ENCODE results near the gene DLG1. TPM values are rescaled to one million over a fixed set of nuclear protein-coding genes. Genes with fewer than 3 reads are reported as not detected.

DLG1 gene
- total and polyA plus RNA-seq, 4 experiments from 2014 or later, result 21.4 to 92.1 (median 61.2) TPM

- H3K27ac Mint-ChIP-seq, result peak overlapping the region in 1 of 7 donors; percentile 81
- no peak for DNase-seq
- peaks cover 14% of the 10 kb centered on the region for H3K4me1 ChIP-seq (ENCODE audit: insufficient read depth, low read length)
- no peaks in the 10 kb centered on the region for H3K9me3 Mint-ChIP-seq
- intact Hi-C loops (cut with micrococcal nuclease), result no loop called here
- H3K9me3 ChIP-seq (ENCODE audit: control insufficient read depth in 1 of 2, low read length in 2 of 2), result no peaks in the 10 kb centered on the region
- no peaks in the 10 kb centered on the region for H3K27me3 ChIP-seq (ENCODE audit: insufficient read depth, low read length)
- H3K36me3 Mint-ChIP-seq, result peaks cover 3% of the 10 kb centered on the region in 2 donors
- peaks cover 24 to 57% (median 38%) of the 10 kb centered on the region in 4 donors for H3K4me1 Mint-ChIP-seq
- no peak overlapping the region for H3K4me3 ChIP-seq (ENCODE audit: low read length in 2 of 2)
- no peaks in the 10 kb centered on the region for H3K36me3 ChIP-seq (ENCODE audit: insufficient read depth, low read length)
- ChIA-PET CTCF (ENCODE audit: partially characterized antibody) (no interaction called here), POLR2A (ENCODE audit: partially characterized antibody) (interaction anchor here (1.1 kb wide), 1 partner anchor 46 kb away, joined by 3 read pairs; no protein-coding TSS in a partner anchor)
- no peaks in the 10 kb centered on the region for H3K27me3 Mint-ChIP-seq
- no peak overlapping the region for H3K27ac ChIP-seq (ENCODE audit: low read depth, low read length)
- no peak overlapping the region for H3K4me3 Mint-ChIP-seq
Measured at GRCh38 chr3:197229178-197229577, 69.2 kb downstream of the DLG1 start.

- peaks cover 27 to 53% (median 37%) of the 10 kb centered on the region in 4 donors for H3K4me1 Mint-ChIP-seq
Measured at GRCh38 chr3:197227780-197228574, 70.4 kb downstream of the DLG1 start.

GRCh38 chr3:197226179-197226578, 72.2 kb downstream of the DLG1 start:
- Histone ChIP-seq H3K27ac (ENCODE audit: low read depth, low read length) (no peak overlapping the region), H3K4me3 (ENCODE audit: low read length in 2 of 2) (no peak overlapping the region), H3K4me1 (ENCODE audit: insufficient read depth, low read length) (peaks cover 20% of the 10 kb centered on the region), H3K9me3 (ENCODE audit: control insufficient read depth in 1 of 2, low read length in 2 of 2) (no peaks in the 10 kb centered on the region), H3K36me3 (ENCODE audit: insufficient read depth, low read length) (no peaks in the 10 kb centered on the region), H3K27me3 (ENCODE audit: insufficient read depth, low read length) (no peaks in the 10 kb centered on the region)
- Mint-ChIP-seq H3K27me3 (no peaks in the 10 kb centered on the region), H3K27ac (no peak overlapping the region), H3K4me3 (no peak overlapping the region), H3K9me3 (no peaks in the 10 kb centered on the region), H3K36me3 (no peaks in the 10 kb centered on the region), H3K4me1 (peaks cover 24 to 56% (median 39%) of the 10 kb centered on the region in 4 donors)
- intact Hi-C loops (cut with micrococcal nuclease), result no loop called here
- ChIA-PET CTCF (ENCODE audit: partially characterized antibody) (no interaction called here), POLR2A (ENCODE audit: partially characterized antibody) (no interaction called here)
- no peak for DNase-seq

More at GRCh38 chr3:197227780-197228574, 70.4 kb downstream of the DLG1 start:
- Mint-ChIP-seq H3K27ac (no peak overlapping the region), H3K9me3 (no peaks in the 10 kb centered on the region), H3K27me3 (no peaks in the 10 kb centered on the region), H3K36me3 (no peaks in the 10 kb centered on the region), H3K4me3 (peak overlapping the region in 1 of 8 donors; percentile 35)
- POLR2A ChIA-PET (ENCODE audit: partially characterized antibody), result no interaction called here
- Histone ChIP-seq H3K27me3 (ENCODE audit: insufficient read depth, low read length) (no peaks in the 10 kb centered on the region), H3K4me1 (ENCODE audit: insufficient read depth, low read length) (peaks cover 14% of the 10 kb centered on the region), H3K4me3 (ENCODE audit: low read length in 2 of 2) (no peak overlapping the region), H3K9me3 (ENCODE audit: control insufficient read depth in 1 of 2, low read length in 2 of 2) (no peaks in the 10 kb centered on the region), H3K27ac (ENCODE audit: low read depth, low read length) (no peak overlapping the region), H3K36me3 (ENCODE audit: insufficient read depth, low read length) (no peaks in the 10 kb centered on the region)
- no peak for DNase-seq
- CTCF ChIA-PET (ENCODE audit: partially characterized antibody), result no interaction called here
- intact Hi-C loops (cut with micrococcal nuclease), result no loop called here

GRCh38 chr3:197225579-197225978, 72.8 kb downstream of the DLG1 start:
- Mint-ChIP-seq H3K4me1 (peaks cover 25 to 50% (median 40%) of the 10 kb centered on the region in 4 donors), H3K27ac (no peak overlapping the region), H3K9me3 (no peaks in the 10 kb centered on the region), H3K27me3 (no peaks in the 10 kb centered on the region), H3K36me3 (no peaks in the 10 kb centered on the region), H3K4me3 (no peak overlapping the region)
- Histone ChIP-seq H3K4me3 (ENCODE audit: low read length in 2 of 2) (no peak overlapping the region), H3K27ac (ENCODE audit: low read depth, low read length) (no peak overlapping the region), H3K4me1 (ENCODE audit: insufficient read depth, low read length) (peaks cover 20% of the 10 kb centered on the region), H3K36me3 (ENCODE audit: insufficient read depth, low read length) (no peaks in the 10 kb centered on the region), H3K27me3 (ENCODE audit: insufficient read depth, low read length) (no peaks in the 10 kb centered on the region), H3K9me3 (ENCODE audit: control insufficient read depth in 1 of 2, low read length in 2 of 2) (no peaks in the 10 kb centered on the region)
- intact Hi-C loops (cut with micrococcal nuclease), result no loop called here
- ChIA-PET CTCF (ENCODE audit: partially characterized antibody) (interaction anchor here (1.8 kb wide), 1 partner anchor 10 kb away, joined by 7 read pairs; no protein-coding TSS in a partner anchor), POLR2A (ENCODE audit: partially characterized antibody) (no interaction called here)
- no peak for DNase-seq

DNA sequence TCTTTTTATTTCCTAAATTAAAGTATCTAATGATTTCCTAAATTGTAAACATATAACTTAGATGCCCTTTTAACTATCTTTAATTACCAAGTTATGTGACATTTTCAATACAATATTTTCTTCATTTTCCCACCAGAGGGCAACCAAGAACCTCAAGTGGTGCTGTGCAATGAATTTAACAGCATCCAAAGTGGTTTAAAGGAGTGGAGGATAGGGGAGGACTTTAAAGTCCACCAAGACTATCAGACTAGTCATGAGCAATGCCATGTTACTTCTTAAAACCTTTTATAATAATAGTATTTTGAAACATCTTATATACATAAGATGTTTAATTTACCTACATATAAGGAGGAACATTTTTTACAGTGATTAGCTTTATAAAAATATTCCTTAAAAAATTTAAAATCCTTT, 74.4 kb downstream of the DLG1 start:
- Mint-ChIP-seq H3K9me3 (no peaks in the 10 kb centered on the region), H3K27ac (peak overlapping the region in 1 of 7 donors; percentile 14), H3K4me3 (no peak overlapping the region), H3K4me1 (peaks cover 21 to 44% (median 36%) of the 10 kb centered on the region in 4 donors), H3K36me3 (no peaks in the 10 kb centered on the region), H3K27me3 (no peaks in the 10 kb centered on the region)
- Histone ChIP-seq H3K27ac (ENCODE audit: low read depth, low read length) (no peak overlapping the region), H3K9me3 (ENCODE audit: control insufficient read depth in 1 of 2, low read length in 2 of 2) (no peaks in the 10 kb centered on the region), H3K4me3 (ENCODE audit: low read length in 2 of 2) (no peak overlapping the region), H3K27me3 (ENCODE audit: insufficient read depth, low read length) (no peaks in the 10 kb centered on the region), H3K36me3 (ENCODE audit: insufficient read depth, low read length) (no peaks in the 10 kb centered on the region), H3K4me1 (ENCODE audit: insufficient read depth, low read length) (peaks cover 13% of the 10 kb centered on the region)
- ChIA-PET POLR2A (ENCODE audit: partially characterized antibody) (interaction anchor here (0.8 kb wide), 1 partner anchor 8 kb away, joined by 3 read pairs; no protein-coding TSS in a partner anchor), CTCF (ENCODE audit: partially characterized antibody) (interaction anchor here (0.7 to 2.4 kb wide), 8 partner anchors 8 to 286 kb away, joined by 3 to 11 read pairs (median 5); no protein-coding TSS in a partner anchor)
- peak in 4 of 5 donors; percentile 18 to 37 (median 28) for DNase-seq
- intact Hi-C loops (cut with micrococcal nuclease), result loop anchor here (1.0 kb wide), 1 partner anchor 286 kb away; no protein-coding TSS in a partner anchor

- no peaks in the 10 kb centered on the region for H3K36me3 Mint-ChIP-seq
- H3K9me3 Mint-ChIP-seq, result no peaks in the 10 kb centered on the region
Measured at GRCh38 chr3:197222937-197223370, 75.5 kb downstream of the DLG1 start.

GRCh38 chr3:197219619-197220018, 78.8 kb downstream of the DLG1 start:
- peaks cover 29 to 48% (median 35%) of the 10 kb centered on the region in 4 donors for H3K4me1 Mint-ChIP-seq
- intact Hi-C loops (cut with micrococcal nuclease), result no loop called here

More at GRCh38 chr3:197222937-197223370, 75.5 kb downstream of the DLG1 start:
- intact Hi-C loops (cut with micrococcal nuclease), result no loop called here
- Histone ChIP-seq H3K4me3 (ENCODE audit: low read length in 2 of 2) (no peak overlapping the region), H3K27me3 (ENCODE audit: insufficient read depth, low read length) (no peaks in the 10 kb centered on the region), H3K36me3 (ENCODE audit: insufficient read depth, low read length) (no peaks in the 10 kb centered on the region), H3K27ac (ENCODE audit: low read depth, low read length) (no peak overlapping the region), H3K4me1 (ENCODE audit: insufficient read depth, low read length) (peaks cover 17% of the 10 kb centered on the region), H3K9me3 (ENCODE audit: control insufficient read depth in 1 of 2, low read length in 2 of 2) (no peaks in the 10 kb centered on the region)
- no peak for DNase-seq
- Mint-ChIP-seq H3K4me1 (peaks cover 18 to 34% (median 28%) of the 10 kb centered on the region in 4 donors), H3K27ac (peak overlapping the region in 1 of 7 donors; percentile 18), H3K4me3 (no peak overlapping the region), H3K27me3 (no peaks in the 10 kb centered on the region)
- ChIA-PET CTCF (ENCODE audit: partially characterized antibody) (interaction anchor here (1.7 to 2.4 kb wide), 3 partner anchors 10 to 289 kb away, joined by 4 to 11 read pairs (median 8); no protein-coding TSS in a partner anchor), POLR2A (ENCODE audit: partially characterized antibody) (no interaction called here)

More at GRCh38 chr3:197219619-197220018, 78.8 kb downstream of the DLG1 start:
- H3K9me3 ChIP-seq (ENCODE audit: control insufficient read depth in 1 of 2, low read length in 2 of 2), result no peaks in the 10 kb centered on the region
- Mint-ChIP-seq H3K9me3 (no peaks in the 10 kb centered on the region), H3K36me3 (peaks cover 0 to 3% of the 10 kb centered on the region in 2 donors), H3K27me3 (no peaks in the 10 kb centered on the region), H3K27ac (no peak overlapping the region), H3K4me3 (no peak overlapping the region)
- H3K27me3 ChIP-seq (ENCODE audit: insufficient read depth, low read length), result no peaks in the 10 kb centered on the region
- no peak overlapping the region for H3K4me3 ChIP-seq (ENCODE audit: low read length in 2 of 2)
- H3K27ac ChIP-seq (ENCODE audit: low read depth, low read length), result no peak overlapping the region
- H3K4me1 ChIP-seq (ENCODE audit: insufficient read depth, low read length), result peaks cover 29% of the 10 kb centered on the region
- no peaks in the 10 kb centered on the region for H3K36me3 ChIP-seq (ENCODE audit: insufficient read depth, low read length)
- no peak for DNase-seq
- CTCF ChIA-PET (ENCODE audit: partially characterized antibody), result no interaction called here
- POLR2A ChIA-PET (ENCODE audit: partially characterized antibody), result no interaction called here

All from CD4-positive, alpha-beta memory T cell (primary cell).